ENCODE data around the gene LRMDA.

LRMDA gene

GRCh38 chr10:75716506-75716905 lies 285.1 kb downstream of the LRMDA start:
- DNase-seq (ENCODE audit: low spot score): no peak

GRCh38 chr10:75717126-75717916 lies 285.9 kb downstream of the LRMDA start:
- DNase-seq (ENCODE audit: low spot score): no peak

GRCh38 chr10:75718991-75719390 lies 287.6 kb downstream of the LRMDA start:
- no peak for DNase-seq (ENCODE audit: low spot score)

GRCh38 chr10:75720157-75720556 lies 288.7 kb downstream of the LRMDA start:
- no peak for DNase-seq (ENCODE audit: low spot score)

DNA sequence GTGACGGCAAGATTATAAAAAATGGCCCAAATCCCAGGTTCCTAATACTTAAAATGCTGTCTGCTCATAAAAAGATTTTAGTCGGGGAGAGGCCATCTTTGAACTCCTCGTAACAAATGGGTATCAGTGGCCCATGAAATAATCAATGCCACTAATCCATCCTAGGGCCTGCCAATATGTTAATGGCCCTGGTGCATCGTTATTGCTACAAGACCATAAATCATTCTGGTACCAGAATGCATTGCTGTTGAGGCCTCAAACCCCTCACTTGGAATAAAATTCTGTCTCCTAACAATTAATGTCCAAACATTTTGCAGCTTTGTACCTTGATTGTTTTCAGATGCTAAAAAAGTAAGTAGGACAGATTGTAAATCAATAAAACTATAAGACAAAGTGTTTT lies 290.6 kb downstream of the LRMDA start:
- no peak for DNase-seq (ENCODE audit: low spot score)

GRCh38 chr10:75722609-75723008 lies 291.2 kb downstream of the LRMDA start:
- no peak for DNase-seq (ENCODE audit: low spot score)

DNA sequence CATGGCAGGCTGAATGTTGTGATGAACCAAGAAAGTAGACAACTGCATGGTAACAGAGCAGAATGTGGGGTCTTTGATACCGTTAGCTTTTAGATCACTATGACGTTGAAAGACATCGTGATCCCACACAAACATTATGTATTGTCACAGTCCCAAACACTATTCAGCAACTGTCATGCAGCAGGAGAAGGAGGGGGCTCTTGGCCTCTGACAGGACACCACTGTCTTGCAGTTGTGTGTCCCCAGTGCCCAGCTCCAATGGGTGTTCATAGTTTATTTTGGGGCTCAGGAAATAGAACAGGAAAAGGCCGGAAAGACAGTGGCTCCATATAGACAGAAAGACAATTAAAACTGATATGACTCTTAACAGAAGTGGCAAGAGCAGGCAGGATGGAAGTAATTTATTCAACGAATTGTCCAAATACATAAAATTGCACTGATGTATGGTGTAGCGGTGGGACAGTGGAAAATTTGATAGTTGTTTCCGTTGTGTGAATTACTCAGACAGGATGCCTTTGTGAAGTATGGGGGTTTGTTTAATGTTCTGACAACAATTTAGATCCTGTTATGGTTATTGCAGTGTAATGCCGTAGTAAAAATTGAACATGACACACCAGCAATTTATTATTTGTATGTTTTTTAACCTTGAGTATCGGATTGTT lies 292.0 kb downstream of the LRMDA start:
- DNase-seq (ENCODE audit: low spot score): no peak

DNA sequence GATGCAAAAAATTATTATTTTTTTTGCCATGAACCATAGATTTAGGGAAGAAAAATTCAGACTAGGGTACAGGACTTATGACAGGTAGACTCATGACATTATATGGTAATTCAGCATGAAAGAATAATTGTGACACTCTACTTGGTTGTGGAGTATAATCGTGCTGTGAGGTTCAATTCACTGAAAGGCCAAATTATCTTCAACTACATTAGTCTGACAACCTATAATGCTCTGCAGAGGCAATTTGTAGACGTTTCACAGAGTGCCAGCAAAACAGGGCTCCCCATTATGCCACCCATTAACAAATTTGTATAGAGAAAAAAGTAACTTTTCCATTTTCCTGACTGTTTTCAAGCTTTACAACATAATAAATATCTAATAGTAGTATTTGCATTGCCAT lies 292.6 kb downstream of the LRMDA start:
- DNase-seq (ENCODE audit: low spot score): no peak

- no peak for DNase-seq (ENCODE audit: low spot score)
These were observed 295.4 kb downstream of the LRMDA start for GRCh38 chr10:75726522-75727483.

- DNase-seq (ENCODE audit: low spot score): no peak
These were observed 299.4 kb downstream of the LRMDA start for GRCh38 chr10:75730847-75731246.

DNA sequence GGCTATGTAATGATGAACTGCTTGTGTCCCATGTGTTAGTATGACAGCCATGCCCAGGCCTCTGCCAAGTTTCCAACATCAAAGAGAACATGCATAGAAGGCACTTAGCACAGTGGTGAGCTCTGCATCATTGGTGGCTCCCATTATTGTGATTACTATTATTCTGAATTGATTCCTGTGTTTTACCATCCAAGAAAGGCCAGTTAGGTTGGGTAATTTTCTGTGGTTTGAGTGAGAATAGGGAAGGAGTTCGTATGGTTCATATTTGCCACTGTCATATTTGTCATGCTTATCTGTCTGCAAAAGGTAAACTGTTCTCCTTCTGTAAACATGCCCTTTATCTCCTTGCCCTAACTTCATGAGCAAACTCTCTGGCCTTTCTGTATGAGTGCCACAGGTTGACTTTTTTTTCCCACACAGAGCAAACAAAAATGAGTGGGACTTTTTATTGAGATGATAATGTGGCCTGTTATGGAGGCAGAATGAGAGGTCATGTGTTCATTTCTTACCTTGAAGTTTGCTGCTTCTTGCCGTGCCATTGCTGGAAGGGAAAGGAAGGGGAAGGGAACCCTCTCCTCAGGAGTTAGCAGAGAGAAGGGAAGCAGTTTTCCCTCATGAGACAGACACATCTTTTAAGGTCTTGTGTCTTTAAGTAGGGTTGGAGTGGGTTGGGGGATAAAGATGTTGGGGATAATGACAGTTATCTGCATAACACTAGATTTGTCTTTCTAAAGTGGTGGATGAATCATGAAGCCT lies 301.9 kb downstream of the LRMDA start:
- no peak for DNase-seq (ENCODE audit: low spot score)

DNA sequence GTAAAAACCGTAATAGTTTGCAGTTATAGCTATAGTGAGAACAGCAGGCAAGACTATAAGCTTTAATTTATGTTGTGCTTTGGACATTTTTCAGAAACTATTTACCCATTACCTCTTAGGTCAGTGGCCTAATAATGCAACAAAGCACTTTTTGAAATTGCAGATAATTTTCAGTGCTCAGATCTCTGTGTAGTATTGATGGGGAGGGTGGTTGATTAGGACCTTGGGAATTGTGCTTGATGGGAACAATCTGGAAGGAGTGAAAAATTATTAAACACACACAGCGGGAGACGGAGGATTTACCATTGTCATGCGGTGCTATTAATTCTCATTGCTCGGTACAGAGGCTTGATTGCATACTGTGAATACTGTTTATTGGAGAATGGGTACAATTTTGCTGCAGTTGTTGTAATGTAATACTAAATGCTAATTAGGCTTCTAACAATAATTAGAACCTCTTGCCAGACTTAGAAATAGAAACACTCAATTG lies 304.8 kb downstream of the LRMDA start:
- no peak for DNase-seq (ENCODE audit: low spot score)

DNA sequence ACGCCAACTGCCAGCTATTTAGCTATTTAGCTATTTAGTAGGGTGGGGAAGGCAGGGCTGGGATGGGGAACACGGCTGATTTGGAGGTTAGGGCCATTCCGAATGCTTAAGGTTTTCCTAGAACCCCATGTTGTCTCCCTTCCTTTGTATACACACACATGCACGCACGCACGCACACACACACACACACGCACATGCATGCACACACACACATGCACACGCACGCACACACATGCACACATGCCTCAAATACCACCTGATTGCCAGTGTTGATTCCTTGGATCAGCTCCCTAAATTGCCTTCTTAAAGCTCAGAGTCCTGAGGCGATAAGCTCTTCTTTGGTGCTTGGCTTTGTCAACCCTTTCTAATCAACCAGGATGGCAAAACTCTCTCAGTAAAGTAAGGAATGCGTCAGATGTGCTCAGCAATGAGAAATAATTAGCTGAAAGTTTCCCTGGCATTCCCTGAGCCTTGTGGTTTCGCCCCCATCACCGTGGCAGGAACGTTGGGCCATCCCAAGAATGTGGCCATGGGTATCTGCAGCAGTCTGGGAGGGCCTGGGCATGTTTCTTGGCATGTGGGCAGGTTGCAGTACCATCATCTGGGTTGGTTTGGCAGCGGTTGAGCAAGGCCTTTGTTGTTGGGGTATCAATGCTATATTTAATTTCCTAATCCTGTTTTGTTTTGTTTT lies 305.6 kb downstream of the LRMDA start:
- no peak for DNase-seq (ENCODE audit: low spot score)

GRCh38 chr10:75737580-75737949 lies 306.1 kb downstream of the LRMDA start:
- no peak for DNase-seq (ENCODE audit: low spot score)

DNA sequence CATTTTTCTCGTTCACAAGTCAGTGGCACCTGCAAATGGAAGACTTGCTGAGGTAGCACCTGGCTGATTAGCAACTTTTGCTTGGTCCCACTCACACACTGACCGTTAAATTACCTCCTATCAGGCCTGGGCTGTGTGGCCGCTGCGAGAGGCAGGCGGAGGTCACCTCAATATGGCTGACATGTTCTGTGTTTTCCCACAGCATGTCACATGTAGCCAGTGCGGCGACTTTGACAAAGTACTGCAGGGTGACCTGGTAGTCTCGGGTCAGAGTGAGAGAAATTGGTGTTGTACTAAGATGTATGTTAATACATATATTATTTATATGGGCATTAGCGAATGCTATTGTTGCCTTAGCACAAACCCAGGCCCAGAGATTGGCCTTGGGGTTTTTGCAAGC lies 307.5 kb downstream of the LRMDA start:
- no peak for DNase-seq (ENCODE audit: low spot score)

- DNase-seq (ENCODE audit: low spot score): no peak
These were observed 308.2 kb downstream of the LRMDA start for GRCh38 chr10:75739414-75740143.

- DNase-seq (ENCODE audit: low spot score): no peak
These were observed 309.1 kb downstream of the LRMDA start for GRCh38 chr10:75740541-75740940.

GRCh38 chr10:75742355-75742754 lies 310.9 kb downstream of the LRMDA start:
- DNase-seq (ENCODE audit: low spot score): no peak

- no peak for DNase-seq (ENCODE audit: low spot score)
These were observed 311.9 kb downstream of the LRMDA start for GRCh38 chr10:75743291-75743778.

DNA sequence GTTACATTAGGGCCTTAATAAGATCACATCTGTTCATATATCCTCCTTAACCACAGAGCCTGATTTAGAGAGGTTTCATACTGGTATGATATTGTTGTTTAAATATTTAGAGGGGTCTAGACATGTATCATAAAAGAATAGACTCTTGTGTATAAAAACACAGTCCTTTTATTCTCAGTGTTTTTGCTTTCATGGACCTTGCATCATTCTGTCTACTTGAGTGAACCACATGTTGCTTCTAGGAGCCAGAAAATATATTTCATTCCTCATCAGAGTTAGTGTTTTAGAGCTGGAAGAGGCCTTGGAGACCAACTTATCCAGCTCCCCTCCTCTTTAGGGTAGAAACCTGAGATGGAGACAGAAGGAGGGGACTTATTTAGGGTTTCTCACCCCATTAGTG lies 312.8 kb downstream of the LRMDA start:
- DNase-seq (ENCODE audit: low spot score): no peak

Measured in putamen (tissue), 1 donor.